SKM-1 treated with dmso at 0.1 percent for 144 hours (cell line): ENCODE data around the gene GABRG3.

Source experiments
- DNase-seq: peaks from one replicate; lab custom pipeline; 2025; ENCODE audit not compliant: unreplicated experiment; lab: John Stamatoyannopoulos, UW

Gene GABRG3

GRCh38 chr15:27490867-27491595, 520.0 kb downstream of the GABRG3 start:
- DNase-seq: no peak

GRCh38 chr15:27491666-27492621, 521.0 kb downstream of the GABRG3 start:
- DNase-seq: no peak

DNA sequence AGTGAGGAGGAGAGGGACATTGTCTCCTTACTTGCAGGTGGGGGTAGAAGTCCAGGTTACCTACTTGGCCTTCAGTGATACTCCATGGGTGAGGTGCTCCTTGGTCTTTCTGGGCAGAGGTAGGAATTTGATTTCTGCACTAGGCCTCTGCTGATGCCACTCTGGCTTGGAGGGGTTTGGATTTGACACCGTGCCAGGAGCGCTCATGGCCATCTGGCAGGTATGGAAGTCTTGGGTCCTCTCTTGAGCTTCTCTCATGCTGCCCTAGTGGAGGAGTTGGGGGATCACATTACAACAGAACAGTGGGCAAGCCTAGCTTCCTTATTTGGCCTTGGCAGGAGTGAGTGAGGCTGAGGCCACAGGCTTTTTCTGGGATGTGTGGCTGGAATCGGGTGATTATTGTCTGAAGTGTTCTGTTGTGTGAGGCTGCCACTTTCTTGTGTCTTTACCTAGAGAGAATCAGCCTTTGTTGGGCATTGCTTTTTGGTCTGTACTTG, 525.0 kb downstream of the GABRG3 start:
- no peak for DNase-seq

- DNase-seq: no peak
Measured at GRCh38 chr15:27498700-27499099, 527.7 kb downstream of the GABRG3 start.

DNA sequence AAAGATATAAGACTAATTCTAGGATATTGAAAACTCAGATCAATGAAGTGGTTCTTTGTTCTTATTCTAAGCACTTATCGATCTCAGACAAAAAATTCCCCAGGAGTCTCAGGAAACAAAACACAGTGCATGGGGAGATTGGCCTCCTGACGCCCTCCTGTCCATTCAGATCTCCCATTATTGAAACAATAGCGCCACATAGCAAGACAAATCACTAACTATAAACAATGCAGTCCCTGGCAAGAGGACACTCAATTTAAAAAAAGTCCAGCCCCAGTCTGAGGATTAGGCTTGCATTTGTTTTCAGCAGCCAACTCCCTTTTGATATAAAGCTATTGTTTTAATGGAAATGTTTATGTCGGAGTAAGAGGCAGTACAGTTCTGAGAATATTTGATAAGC, 528.2 kb downstream of the GABRG3 start:
- DNase-seq: no peak

DNA sequence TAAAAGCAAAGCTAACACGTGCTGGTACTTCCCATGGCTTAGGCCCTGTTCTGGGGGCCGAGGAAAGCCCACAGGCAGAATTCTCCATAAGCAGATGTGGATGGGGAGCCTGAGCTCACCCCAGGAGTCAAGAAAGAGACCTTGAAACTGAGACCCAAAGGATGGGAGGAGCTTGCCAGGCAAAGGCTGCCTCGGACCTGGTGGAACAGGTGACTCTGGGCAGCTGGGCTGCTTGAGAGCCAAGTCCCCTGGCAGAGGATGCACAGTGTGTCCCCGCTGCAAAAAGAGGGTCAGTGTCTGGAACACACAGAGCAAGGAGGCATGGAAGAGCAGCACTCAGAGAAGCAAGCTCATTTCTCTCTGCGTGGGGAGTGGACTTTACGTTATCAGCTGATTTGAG, 528.7 kb downstream of the GABRG3 start:
- no peak for DNase-seq

GRCh38 chr15:27500206-27500605, 529.2 kb downstream of the GABRG3 start:
- DNase-seq: no peak

- DNase-seq: no peak
Measured at GRCh38 chr15:27506752-27507151, 535.8 kb downstream of the GABRG3 start.

GRCh38 chr15:27509014-27509413, 538.0 kb downstream of the GABRG3 start:
- DNase-seq: no peak

DNA sequence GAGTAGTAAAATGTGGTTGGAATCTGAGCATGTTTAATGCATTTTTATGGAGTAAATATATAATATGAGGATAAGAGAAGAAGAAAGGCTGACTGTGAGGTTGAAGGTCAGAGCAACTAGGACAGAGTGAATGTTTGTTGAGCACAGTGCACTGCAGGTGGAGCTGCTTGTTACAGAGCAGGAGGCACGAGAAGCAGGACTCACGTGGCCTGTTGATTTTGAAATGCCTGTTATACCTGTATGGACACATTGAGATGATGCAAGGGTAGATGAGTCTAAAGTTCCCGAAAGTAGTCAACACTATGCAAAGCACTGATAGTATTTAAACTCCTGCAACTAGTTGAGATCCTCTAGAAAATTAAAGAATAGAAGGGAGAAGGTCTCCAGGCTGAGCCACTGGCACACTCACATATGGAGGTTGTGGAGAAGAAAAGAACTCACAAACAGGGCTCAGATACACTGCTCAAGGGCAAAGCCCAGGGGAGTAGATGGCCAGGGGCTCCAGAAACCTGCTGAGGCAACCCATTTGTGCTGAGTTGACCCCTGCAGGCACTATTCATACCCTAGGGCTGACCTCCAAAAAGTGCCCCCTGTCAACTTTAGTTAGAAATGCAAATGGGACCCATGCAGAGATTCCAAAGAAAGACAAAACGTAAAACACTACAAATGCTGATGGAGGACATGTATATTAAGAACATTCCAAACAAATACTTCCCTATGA, 541.5 kb downstream of the GABRG3 start:
- no peak for DNase-seq

GRCh38 chr15:27514526-27514925, 543.5 kb downstream of the GABRG3 start:
- no peak for DNase-seq

- DNase-seq: no peak
Measured at GRCh38 chr15:27527490-27528067, 556.6 kb downstream of the GABRG3 start.

DNA sequence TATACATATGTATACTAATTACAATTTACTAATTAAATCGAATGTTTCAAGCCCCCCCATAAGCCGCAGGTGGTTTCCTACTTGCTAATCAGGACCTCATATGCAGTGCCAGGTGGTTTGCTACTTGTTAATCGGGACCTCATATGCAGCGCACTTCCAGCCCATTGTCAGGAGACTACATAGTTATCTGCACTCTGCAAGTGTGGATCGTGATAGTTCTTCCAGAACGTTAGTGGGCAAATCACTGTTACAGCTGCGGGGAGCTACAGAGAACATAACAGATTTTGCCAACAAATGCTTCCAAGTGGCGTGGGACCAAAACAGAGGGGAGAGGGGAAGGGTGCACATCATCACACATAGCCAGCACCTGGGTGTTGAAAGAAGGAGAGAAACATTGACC, 558.4 kb downstream of the GABRG3 start:
- DNase-seq: no peak

DNA sequence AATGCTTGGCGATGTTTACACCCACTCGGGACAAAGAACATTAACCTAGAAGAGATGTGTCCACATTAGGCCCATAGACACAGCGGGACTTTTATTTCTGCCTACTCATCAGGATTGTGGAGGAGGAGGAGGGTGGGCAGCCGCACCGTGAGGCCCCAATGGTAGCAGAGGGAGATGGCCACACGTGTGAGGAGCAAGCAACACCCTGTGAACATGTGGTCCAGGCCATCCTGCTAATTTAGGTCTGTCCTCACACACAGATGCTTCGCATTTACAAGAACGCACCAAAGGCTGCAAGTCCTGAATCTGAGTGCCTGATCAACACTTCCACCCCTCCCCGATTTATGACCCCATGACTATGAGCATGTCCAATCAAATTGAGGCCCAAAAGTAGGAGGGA, 560.0 kb downstream of the GABRG3 start:
- no peak for DNase-seq

GRCh38 chr15:27532358-27532757, 561.4 kb downstream of the GABRG3 start:
- no peak for DNase-seq

GRCh38 chr15:27535445-27536129, 564.6 kb downstream of the GABRG3 start:
- no peak for DNase-seq

- DNase-seq: no peak
Measured at GRCh38 chr15:27538325-27538724, 567.3 kb downstream of the GABRG3 start.

DNA sequence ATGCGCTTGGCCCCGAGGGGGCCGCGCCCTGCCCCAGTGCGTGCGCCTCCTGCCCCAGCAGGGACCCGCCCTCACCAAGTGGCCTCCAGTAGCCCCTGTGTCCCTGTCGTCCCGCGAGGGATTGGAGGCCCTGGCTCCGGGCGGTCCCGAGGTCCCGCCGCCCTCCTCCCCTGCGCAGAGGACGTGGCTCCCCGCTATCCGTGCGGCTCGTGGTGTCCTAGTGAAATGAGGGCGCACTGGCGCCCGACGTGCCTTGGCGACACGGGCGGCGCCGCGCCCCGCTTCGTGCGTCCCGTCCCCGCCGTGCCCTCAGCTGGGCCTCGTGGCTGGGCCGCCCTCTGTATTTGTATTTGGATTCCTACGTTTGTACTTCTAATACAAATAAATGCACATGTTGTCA, 570.6 kb downstream of the GABRG3 start:
- DNase-seq: no peak

DNA sequence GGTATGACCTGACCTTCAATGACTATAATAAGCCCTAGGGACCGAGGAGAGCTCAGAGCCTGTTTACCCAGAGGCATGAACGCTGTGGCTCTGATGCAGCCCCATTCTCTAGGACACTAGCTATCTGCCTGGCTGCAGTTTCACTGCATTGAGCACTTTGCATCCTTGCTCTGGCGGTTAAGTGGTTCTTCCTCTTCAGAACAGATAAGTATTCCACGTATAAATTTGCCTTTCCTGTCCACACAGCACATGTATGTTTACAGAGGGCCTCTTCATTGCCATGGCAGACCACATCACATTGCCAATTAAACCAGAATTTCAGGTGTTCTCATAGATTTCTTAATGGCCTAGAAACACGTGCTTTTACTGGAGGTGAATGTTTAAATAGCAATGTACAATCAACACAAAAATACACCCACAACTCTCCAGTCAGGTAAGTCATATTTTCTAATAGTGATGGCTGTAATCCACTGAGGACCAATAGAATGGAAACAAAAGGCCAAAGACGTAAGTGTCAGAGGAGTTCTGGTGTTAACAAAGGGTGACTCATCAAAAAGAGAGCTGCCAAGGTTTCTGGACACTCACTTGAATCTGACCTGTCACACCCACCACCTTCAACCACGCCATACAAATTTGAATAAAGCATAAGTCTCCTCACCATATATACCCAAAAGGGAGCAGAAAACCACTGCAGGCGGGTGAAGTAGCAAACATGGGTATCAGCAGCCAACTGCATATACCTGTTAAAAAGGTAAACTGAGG, 574.7 kb downstream of the GABRG3 start:
- no peak for DNase-seq

- no peak for DNase-seq
Measured at GRCh38 chr15:27549746-27550145, 578.8 kb downstream of the GABRG3 start.
